Measurements from ENCODE around the gene HMG20B.
"Not testable (repeated sequence)": the region's sequence is repeated elsewhere in the genome, so short reads cannot be mapped to it uniquely, and the experiment has no call there.

Gene HMG20B

DNA sequence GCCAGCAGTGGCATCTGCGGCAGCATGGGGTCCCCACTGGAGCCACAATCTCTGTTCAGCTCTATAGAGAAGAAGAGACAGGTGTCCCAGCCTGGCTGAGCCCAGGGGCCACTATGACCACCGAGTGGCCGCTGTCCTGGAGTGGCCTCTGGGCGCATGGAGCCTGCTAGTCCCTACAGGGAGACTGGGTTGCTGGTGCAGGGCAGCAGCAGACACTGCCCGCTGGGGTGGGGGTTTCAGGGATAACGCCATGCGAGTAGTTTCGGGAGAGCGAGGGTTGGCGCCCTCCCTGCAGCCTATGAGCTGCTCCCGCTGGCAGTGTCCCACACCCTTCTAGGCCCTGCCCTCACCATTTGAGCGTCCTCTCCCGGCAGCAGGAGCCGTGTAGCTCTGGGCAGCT, 44.7 kb upstream of the HMG20B start:
- TF ChIP-seq, protein P1, sequence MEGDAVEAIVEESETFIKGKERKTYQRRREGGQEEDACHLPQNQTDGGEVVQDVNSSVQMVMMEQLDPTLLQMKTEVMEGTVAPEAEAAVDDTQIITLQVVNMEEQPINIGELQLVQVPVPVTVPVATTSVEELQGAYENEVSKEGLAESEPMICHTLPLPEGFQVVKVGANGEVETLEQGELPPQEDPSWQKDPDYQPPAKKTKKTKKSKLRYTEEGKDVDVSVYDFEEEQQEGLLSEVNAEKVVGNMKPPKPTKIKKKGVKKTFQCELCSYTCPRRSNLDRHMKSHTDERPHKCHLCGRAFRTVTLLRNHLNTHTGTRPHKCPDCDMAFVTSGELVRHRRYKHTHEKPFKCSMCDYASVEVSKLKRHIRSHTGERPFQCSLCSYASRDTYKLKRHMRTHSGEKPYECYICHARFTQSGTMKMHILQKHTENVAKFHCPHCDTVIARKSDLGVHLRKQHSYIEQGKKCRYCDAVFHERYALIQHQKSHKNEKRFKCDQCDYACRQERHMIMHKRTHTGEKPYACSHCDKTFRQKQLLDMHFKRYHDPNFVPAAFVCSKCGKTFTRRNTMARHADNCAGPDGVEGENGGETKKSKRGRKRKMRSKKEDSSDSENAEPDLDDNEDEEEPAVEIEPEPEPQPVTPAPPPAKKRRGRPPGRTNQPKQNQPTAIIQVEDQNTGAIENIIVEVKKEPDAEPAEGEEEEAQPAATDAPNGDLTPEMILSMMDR (IDR thresholded peaks at IDR 0.05; ENCODE audit: control insufficient read depth, extremely low read depth, insufficient read depth) = no peak
- no peak for DNase-seq (ENCODE audit: low read depth)
- H3K4me3 ChIP-seq (ENCODE audit: low read depth, low read length) = no peak overlapping the region

DNA sequence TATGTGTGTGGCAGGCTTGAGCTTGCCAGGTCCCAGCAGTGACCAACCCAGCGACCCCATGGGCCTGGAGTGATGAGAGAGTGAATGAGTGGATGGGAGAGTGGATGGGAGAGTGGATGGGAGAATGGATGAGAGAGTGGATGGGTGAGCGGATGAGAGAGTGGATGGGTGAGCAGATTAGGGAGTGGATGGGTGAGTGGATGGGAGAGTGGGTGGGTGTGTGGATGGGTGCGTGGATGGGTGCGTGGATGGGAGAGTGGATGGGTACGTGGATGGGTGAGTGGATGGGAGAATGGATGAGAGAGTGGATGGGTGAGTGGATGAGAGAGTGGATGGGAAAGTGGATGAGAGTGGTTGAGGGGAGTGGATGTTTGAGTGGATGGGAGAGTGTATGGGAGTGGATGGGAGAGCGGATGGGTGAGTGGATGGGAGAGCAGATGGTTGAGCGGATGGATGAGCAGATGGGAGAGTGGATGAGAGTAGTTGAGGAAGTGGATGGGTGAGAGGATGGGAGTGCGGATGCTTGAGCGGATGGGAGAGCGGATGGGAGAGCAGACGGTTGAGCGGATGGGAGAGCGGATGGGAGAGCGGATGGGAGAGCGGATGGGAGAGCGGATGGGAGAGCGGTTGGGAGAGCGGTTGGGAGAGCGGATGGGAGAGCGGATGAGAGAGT, 44.1 kb upstream of the HMG20B start:
- no peak overlapping the region for H3K4me3 ChIP-seq (ENCODE audit: low read depth, low read length)
- DNase-seq (ENCODE audit: low read depth) = no peak
- TF ChIP-seq, protein P1 (IDR thresholded peaks at IDR 0.05; ENCODE audit: control insufficient read depth, extremely low read depth, insufficient read depth) = no peak

- H3K4me3 ChIP-seq (ENCODE audit: low read depth, low read length); DNase-seq (ENCODE audit: low read depth): not testable (repeated sequence)
Observed at GRCh38 chr19:3529299-3529698, 43.4 kb upstream of the HMG20B start.

DNA sequence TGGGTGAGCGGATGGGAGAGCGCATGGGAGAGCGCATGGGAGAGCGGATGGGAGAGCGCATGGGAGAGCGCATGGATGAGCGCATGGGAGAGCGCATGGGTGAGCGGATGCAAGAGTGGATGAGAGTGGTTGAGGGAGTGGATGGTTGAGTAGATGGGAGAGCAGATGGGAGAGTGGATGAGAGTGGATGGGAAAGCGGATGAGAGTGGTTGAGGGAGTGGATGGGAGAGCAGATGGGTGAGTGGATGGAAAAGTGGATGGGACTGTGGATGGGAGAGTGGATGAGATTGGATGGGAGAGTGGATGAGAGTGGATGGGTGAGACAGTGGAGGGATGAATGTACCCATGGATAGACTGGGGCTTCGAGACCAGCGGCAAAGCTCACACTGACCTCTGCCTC, 42.4 kb upstream of the HMG20B start:
- TF ChIP-seq, protein P1 (IDR thresholded peaks at IDR 0.05; ENCODE audit: control insufficient read depth, extremely low read depth, insufficient read depth) = no peak
- DNase-seq (ENCODE audit: low read depth) = no peak
- no peak overlapping the region for H3K4me3 ChIP-seq (ENCODE audit: low read depth, low read length)

DNA sequence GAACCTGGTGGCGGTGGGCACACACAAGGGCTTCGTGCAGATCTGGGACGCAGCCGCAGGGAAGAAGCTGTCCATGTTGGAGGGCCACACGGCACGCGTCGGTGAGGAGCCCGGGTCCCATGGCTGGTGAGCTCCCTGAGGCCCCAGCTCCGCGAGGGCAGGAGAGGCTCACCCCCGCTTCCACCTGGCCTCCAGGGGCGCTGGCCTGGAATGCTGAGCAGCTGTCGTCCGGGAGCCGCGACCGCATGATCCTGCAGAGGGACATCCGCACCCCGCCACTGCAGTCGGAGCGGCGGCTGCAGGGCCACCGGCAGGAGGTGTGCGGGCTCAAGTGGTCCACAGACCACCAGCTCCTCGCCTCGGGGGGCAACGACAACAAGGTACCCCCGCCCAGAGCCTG, 41.0 kb upstream of the HMG20B start:
- no peak for DNase-seq (ENCODE audit: low read depth)
- no peak overlapping the region for H3K4me3 ChIP-seq (ENCODE audit: low read depth, low read length)
- TF ChIP-seq, protein P1 (IDR thresholded peaks at IDR 0.05; ENCODE audit: control insufficient read depth, extremely low read depth, insufficient read depth) = no peak

- H3K4me3 ChIP-seq (ENCODE audit: low read depth, low read length) = no peak overlapping the region
- DNase-seq (ENCODE audit: low read depth) = no peak
- TF ChIP-seq, protein P1 (IDR thresholded peaks at IDR 0.05; ENCODE audit: control insufficient read depth, extremely low read depth, insufficient read depth) = no peak
Observed at GRCh38 chr19:3532154-3532786, 40.5 kb upstream of the HMG20B start.

DNA sequence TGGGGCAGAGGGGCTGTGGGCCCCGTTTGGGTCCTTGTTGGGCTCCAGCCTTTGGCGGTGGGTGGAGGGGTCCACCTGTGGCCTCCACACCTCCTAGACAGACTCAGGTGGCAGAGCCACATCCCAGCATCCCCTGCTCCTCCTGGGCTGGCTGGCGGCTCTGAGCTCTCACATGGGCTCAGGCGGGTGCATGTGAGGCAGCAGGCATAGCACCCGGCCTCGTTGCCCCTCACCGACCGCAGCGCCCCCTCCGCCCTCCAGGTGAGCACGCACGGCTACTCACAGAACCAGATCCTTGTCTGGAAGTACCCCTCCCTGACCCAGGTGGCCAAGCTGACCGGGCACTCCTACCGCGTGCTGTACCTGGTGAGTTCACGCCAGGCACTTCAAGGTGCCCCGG, 39.7 kb upstream of the HMG20B start:
- no peak for DNase-seq (ENCODE audit: low read depth)
- TF ChIP-seq, protein P1 (IDR thresholded peaks at IDR 0.05; ENCODE audit: control insufficient read depth, extremely low read depth, insufficient read depth) = no peak
- no peak overlapping the region for H3K4me3 ChIP-seq (ENCODE audit: low read depth, low read length)
